GM21360 (cell line): ENCODE measurements around the gene NEK8.

Experiments
- ATAC-seq: cut with Tn5 transposase; IDR thresholded peaks from one replicate; pipeline ENCODE4 v1.9.1; 2021; ENCODE audit warnings: mild to moderate bottlenecking, moderate library complexity; ENCODE audit not compliant: unreplicated experiment

The NEK8 gene

GRCh38 chr17:28728364-28729200 lies at the start of gene NEK8:
Gene NEK8 (plus strand): TSS chr17:28728788. CDS start chr17:28728814, 26 bp downstream.
- peak; percentile 36 for ATAC-seq

DNA sequence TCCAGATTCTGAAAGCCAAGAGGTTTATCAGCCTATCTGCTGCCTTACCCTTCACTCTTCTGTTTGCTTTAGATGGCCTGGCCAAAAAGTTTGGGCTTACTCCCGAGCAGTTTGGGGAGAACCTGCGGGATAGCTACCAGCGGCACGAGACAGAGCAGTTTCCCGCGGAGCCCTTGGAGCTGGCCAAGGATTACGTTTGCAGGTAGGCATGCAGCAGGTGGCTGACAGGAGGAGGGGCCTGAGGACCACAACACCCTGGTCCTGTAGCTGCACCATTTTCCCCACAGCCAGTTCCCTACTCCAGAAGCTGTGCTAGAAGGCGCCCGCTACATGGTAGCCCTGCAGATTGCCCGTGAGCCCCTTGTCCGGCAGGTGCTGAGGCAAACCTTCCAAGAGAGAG lies 45.9 kb upstream of the NEK8 start:
- ATAC-seq, result no peak

- no peak for ATAC-seq
Observed at GRCh38 chr17:28684963-28685362, 43.6 kb upstream of the NEK8 start.

GRCh38 chr17:28685366-28685765 lies 43.2 kb upstream of the NEK8 start:
- ATAC-seq, result no peak

GRCh38 chr17:28686296-28686695 lies 42.3 kb upstream of the NEK8 start:
- no peak for ATAC-seq

DNA sequence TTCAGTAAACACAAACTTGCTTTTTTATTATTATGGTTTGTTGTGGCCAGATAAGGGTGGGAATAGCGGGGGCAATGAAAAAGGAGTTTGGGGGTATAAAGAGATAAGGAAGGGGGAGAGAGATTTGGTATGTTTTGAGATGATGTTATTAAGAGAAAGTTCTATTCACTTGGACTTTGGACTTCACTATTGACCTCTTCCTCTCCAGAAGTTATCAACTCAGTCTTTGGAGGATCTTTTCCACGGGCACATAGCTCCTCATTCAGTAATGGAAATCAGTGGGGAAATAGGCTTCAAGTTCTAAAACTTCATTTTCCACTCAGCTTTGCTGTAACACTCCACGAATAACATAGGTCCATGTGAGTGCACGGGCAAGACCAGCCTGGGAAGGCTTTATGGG lies 40.1 kb upstream of the NEK8 start:
- no peak for ATAC-seq

GRCh38 chr17:28689011-28689410 lies 39.6 kb upstream of the NEK8 start:
- ATAC-seq, result no peak

DNA sequence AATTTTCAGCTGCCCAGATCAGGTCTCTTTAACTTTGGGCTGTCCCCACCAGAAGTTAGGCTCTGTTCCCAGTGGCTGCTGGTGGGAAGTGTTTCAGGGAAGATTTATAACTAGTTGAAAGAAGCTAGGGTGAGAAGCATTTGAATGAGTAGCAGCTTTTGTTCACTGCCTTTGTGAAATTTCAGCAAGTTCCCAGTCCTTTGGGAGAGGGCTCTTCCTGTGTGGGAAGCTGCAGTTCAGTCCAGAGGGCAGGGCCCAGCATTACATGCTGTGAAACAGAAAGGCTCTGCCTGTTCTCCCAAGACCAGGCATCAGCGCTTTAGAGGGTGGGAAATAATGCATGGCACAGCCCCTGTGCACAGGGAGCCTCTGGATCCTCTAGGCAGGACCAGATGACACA lies 34.7 kb upstream of the NEK8 start:
- no peak for ATAC-seq

GRCh38 chr17:28698253-28698941 lies 30.2 kb upstream of the NEK8 start:
- ATAC-seq, result no peak

DNA sequence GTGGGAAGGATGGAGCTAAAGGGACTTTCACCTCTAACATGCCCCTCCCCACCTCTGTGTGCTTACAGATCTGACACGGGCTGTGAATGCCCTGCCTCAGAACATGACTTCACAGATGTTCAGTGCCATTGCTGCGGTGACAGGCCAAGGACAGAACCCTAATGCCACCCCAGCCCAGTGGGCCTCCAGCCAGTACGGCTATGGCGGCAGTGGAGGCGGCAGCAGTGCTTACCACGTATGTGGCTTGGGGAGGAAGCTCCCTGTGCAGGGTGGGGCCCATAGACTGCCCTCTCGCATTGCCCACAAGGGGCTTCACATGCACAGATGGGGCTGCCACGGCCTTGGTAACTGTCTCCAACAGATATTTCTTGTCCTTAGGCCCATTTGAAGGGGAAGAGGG lies 28.3 kb upstream of the NEK8 start:
- no peak for ATAC-seq

GRCh38 chr17:28700830-28701492 lies 27.6 kb upstream of the NEK8 start:
- no peak for ATAC-seq

DNA sequence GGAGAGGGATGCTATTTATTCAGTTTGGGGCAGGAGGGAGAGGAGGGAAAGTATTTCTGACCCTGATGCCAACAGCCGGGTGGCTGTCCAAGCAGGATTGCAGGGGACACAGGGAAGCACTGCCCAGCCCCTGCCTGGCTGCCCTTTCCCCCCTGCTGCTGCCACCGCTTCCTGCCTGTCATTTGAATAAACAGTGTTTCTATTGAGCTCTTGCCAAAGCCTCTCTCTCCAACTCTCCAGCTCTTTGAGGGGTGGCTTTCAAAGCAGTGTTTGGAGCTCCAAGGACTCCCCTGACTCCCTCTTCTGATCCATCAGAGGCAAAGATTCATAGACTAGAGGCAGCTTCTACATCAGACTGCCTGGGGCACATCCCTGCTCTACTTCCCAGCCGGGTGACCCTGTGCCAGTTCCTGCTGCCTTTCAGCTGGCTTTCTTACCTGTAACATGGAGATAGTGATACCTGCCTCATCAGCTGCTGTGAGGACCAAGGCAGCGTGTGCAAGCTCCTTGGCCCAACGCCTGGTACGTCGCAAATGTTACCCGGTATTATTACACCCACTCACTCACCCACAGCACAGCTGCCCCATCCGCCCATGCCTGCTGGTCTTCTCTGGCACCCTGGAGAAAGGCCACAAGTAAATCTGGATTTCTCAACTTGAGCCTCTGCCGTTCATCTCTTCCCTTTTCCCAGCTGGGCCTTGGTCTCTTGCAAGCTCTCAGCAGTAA lies 26.4 kb upstream of the NEK8 start:
- no peak for ATAC-seq

DNA sequence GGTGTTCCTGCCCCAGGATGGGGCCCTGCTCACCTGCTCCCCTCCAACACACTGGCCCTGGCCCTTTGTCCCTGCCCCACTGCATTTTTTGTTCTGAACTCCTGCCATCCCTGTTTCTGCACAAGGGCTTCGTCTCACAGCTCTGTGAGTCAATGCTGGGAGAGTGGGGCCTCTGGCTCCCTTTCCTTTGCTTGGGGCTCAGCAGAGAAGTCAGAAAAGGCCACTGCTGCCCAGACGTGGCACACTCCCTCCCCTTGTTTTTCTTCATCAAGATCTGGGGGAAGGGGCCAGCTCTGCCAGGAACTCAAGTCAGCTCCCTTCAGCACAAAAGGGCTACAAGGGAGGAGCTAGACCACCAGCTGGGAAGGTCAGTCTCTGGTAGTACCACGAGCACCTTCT lies 25.8 kb upstream of the NEK8 start:
- no peak for ATAC-seq

DNA sequence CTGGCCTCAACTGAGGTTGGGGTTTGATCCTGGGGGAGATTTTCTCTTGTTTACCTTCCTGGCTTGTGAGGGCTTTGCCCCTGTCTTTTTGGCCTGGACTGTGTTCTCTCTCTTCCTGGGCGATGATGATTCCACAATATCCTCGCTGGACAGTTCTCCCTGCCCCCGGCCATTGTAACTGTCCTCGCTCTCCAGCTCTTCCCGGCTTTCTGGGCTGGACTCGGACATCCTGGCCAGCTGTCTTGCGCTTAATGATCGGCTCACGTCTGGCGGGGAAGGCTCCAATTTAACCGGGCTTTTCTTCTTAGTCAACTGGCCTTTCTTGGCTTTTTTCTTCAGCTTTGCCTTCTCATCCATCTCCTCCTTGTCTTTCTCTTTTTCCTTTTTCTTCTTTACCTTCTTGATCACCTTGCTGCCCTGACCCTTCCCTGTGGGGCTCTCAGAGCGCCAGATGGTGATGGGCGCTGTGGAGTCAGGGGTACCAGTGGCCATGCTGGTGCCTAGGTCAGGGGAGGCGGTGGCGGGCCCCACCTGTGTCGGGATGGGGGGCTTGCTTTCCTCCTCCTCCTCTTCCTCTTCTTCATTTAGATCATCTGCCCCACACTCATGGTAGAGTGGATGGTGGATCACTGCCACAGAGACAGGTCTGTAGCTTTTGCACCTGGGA lies 24.9 kb upstream of the NEK8 start:
- ATAC-seq, result no peak

DNA sequence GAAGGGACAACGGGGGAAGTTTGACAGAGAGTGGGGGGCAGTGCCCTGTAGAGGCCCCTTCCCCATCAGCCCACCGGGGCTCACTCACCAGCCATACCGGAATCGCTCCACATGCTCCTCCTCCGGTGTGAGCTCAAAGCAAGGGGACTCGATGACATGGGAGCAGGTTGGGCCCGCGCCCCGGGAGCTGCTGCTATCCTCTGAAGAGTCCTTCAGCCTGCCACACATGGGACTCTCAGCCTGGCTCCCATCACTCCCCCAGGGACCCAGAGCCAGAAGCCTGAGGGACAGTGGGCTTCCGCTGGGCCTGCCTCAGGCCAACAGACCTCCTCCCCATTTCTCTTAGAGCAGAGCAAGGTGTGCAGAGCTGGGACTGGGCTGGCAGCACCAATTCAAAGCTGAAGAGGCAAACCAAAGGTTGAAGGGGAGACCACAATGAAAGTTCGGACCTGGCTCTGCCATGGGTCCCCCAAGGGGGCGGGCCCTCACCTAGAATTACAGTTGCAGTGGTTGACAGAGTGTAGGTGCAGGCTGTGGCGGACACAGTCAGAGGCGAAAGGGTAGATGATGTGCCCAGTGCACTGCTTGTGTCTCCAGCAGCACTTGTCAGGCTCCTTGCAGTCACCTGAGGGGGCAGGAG lies 24.2 kb upstream of the NEK8 start:
- no peak for ATAC-seq

DNA sequence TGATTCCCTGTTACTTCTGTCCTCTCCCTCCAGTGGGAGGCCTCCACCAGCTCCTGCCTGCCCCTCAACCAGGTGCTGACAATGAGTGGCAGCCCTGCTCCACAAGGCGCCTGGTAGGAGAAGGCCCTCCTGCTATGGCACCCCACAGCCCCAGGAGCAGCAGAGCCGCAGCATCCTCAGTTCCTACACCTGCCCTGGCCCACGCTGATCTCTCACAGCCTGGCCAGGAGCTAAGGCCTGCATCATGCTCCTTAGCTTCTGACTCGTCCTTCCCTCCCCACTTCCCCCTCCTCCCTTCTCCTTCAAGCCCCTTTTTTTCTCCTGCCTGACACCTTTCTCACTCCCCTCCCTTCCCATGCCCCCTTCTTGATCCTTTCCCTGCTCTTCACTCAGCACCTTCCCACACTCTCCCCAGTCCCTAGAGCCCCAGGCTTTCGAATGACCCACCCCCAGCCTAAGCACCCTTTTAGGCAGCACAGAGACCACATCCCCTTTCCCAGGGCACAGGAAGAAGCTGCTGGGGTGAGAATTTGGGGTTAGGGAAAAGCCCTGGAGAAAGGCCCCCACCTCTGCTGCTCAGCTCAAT lies 23.4 kb upstream of the NEK8 start:
- ATAC-seq, result no peak

DNA sequence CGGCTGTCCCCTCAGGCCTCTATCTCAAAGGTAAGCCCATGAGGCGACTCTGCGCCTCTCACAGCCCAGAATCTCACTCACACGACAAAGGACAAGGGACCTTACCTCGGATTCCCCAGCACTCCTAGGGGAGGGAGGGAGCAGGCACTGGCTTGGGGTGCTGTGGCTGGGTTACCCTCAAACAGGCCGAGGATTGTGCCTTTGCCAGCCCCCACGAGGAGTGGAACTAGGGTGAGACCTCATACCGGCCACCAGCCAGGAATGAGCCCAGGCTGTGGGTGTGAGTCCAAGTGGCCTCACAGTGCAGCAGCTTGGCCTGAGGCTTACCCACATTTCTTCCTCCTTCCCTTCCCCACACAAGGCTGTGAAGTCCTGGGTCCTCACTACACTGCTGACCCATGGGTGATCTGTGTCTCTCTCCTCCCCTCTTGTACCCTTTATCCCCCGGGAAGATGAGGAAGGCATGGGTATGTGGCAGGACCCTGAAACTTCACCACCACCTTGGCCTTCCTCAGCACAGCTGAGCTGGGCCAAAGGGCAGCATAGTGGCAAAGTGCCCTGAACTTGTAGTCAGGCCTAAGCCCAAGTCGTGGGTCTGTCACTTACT lies 22.8 kb upstream of the NEK8 start:
- ATAC-seq, result no peak

GRCh38 chr17:28706471-28707338 lies 21.9 kb upstream of the NEK8 start:
- no peak for ATAC-seq
